ENCODE data around the gene GALK1.

DNA sequence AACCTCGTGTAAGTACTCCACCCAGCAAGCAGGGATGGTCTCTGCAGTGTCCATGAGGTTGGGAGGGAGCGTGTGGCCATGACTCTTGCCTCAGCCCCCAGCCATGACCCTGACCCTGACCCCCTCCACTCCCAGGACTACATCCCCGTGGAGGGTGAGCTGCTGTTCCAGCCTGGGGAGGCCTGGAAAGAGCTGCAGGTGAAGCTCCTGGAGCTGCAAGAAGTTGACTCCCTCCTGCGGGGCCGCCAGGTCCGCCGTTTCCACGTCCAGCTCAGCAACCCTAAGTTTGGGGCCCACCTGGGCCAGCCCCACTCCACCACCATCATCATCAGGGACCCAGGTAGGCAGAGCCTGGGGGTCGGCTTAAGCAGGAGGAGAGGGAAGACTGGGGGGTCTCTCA lies 16.3 kb downstream of the GALK1 start:
- no peak for TF ChIP-seq CEBPB (tag; IDR thresholded peaks at IDR 0.05)
- TF ChIP-seq, protein P1, sequence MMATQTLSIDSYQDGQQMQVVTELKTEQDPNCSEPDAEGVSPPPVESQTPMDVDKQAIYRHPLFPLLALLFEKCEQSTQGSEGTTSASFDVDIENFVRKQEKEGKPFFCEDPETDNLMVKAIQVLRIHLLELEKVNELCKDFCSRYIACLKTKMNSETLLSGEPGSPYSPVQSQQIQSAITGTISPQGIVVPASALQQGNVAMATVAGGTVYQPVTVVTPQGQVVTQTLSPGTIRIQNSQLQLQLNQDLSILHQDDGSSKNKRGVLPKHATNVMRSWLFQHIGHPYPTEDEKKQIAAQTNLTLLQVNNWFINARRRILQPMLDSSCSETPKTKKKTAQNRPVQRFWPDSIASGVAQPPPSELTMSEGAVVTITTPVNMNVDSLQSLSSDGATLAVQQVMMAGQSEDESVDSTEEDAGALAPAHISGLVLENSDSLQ (IDR thresholded peaks at IDR 0.05), result no peak
- TF ChIP-seq, protein P2, sequence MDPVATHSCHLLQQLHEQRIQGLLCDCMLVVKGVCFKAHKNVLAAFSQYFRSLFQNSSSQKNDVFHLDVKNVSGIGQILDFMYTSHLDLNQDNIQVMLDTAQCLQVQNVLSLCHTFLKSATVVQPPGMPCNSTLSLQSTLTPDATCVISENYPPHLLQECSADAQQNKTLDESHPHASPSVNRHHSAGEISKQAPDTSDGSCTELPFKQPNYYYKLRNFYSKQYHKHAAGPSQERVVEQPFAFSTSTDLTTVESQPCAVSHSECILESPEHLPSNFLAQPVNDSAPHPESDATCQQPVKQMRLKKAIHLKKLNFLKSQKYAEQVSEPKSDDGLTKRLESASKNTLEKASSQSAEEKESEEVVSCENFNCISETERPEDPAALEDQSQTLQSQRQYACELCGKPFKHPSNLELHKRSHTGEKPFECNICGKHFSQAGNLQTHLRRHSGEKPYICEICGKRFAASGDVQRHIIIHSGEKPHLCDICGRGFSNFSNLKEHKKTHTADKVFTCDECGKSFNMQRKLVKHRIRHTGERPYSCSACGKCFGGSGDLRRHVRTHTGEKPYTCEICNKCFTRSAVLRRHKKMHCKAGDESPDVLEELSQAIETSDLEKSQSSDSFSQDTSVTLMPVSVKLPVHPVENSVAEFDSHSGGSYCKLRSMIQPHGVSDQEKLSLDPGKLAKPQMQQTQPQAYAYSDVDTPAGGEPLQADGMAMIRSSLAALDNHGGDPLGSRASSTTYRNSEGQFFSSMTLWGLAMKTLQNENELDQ (CRISPR knock-in tag; IDR thresholded peaks at IDR 0.05; ENCODE audit: borderline replicate concordance), result no peak
- no peak for TF ChIP-seq ZNF124 (CRISPR knock-in tag; IDR thresholded peaks at IDR 0.05)
- no peak for TF ChIP-seq SMARCB1 (IDR thresholded peaks at IDR 0.05; ENCODE audit: insufficient read length, low read depth)
- no peak for TF ChIP-seq NFRKB (IDR thresholded peaks at IDR 0.05; ENCODE audit: low read depth)
- TF ChIP-seq ZNF184 (CRISPR knock-in tag; IDR thresholded peaks at IDR 0.05), result no peak
- TF ChIP-seq, protein P3, sequence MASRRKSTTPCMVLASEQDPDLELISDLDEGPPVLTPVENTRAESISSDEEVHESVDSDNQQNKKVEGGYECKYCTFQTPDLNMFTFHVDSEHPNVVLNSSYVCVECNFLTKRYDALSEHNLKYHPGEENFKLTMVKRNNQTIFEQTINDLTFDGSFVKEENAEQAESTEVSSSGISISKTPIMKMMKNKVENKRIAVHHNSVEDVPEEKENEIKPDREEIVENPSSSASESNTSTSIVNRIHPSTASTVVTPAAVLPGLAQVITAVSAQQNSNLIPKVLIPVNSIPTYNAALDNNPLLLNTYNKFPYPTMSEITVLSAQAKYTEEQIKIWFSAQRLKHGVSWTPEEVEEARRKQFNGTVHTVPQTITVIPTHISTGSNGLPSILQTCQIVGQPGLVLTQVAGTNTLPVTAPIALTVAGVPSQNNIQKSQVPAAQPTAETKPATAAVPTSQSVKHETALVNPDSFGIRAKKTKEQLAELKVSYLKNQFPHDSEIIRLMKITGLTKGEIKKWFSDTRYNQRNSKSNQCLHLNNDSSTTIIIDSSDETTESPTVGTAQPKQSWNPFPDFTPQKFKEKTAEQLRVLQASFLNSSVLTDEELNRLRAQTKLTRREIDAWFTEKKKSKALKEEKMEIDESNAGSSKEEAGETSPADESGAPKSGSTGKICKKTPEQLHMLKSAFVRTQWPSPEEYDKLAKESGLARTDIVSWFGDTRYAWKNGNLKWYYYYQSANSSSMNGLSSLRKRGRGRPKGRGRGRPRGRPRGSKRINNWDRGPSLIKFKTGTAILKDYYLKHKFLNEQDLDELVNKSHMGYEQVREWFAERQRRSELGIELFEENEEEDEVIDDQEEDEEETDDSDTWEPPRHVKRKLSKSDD (conservative IDR thresholded peaks at IDR 0.05; ENCODE audit: low read length), result no peak
- no peak for TF ChIP-seq ATF7 (IDR thresholded peaks at IDR 0.05)
- no peak for TF ChIP-seq RFX5 (IDR thresholded peaks at IDR 0.05; ENCODE audit: low read depth, low read length)
- no peak for TF ChIP-seq RBM25 (IDR thresholded peaks at IDR 0.05; ENCODE audit: low read depth, low read length, severe bottlenecking)

Data from K562 (cell line).